GM18502 (cell line): ENCODE results near the gene KCTD10.
"Not testable (repeated sequence)": the region's sequence is repeated elsewhere in the genome, so short reads cannot be mapped to it uniquely, and the experiment has no call there.

ENCODE experiments used
- ATAC-seq: cut with Tn5 transposase; IDR thresholded peaks from one replicate; pipeline ENCODE4 v1.9.1; 2021; ENCODE audit warnings: mild to moderate bottlenecking; ENCODE audit not compliant: unreplicated experiment, poor library complexity

KCTD10 gene

GRCh38 chr12:109475993-109476806 is 900 bp downstream of the KCTD10 start:
- no peak for ATAC-seq

GRCh38 chr12:109475121-109475520 is 2.0 kb downstream of the KCTD10 start:
- ATAC-seq: no peak

- not testable (repeated sequence) for ATAC-seq
Observed at GRCh38 chr12:109473526-109474270, 3.4 kb downstream of the KCTD10 start.

DNA sequence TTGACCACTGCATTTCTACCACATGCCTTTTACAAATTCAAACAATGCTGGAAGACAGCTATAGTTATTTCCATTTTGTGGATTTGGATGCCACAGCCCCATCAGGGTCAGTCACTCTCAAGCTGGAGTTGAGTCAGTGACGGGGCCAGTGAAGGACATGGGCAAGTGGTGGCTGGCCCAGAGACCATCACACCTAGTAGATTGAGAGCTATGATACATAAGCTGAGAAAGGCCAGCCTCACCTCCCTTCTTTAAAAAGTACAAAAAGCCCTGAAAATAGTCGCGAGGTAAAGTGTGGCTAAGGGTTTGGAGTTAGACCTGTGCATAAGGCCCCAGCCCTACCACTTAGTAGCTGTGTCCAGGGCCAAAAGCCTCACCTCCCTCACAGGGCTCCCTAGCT is 4.1 kb downstream of the KCTD10 start:
- no peak for ATAC-seq

DNA sequence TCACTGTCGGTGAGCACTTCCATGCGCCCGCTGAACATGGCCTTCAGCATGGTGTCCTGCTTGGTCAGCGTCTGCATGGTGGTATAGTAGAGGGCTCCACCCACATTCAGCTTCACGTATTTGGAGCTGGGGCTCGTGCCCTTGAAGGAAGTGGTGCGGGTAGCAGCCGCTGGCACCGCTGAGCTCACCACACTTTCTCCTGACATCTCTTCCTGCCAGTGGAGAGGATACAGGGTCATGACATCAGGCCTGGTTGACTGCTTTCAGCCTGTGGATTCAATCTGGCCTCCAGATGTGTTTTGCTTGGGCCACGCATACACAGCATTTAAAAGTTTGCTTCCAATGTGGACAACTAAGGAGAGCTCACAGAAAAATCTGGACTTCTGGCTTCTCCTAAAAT is 7.6 kb downstream of the KCTD10 start:
- ATAC-seq: no peak

GRCh38 chr12:109467978-109468676 is 9.0 kb downstream of the KCTD10 start:
- no peak for ATAC-seq

DNA sequence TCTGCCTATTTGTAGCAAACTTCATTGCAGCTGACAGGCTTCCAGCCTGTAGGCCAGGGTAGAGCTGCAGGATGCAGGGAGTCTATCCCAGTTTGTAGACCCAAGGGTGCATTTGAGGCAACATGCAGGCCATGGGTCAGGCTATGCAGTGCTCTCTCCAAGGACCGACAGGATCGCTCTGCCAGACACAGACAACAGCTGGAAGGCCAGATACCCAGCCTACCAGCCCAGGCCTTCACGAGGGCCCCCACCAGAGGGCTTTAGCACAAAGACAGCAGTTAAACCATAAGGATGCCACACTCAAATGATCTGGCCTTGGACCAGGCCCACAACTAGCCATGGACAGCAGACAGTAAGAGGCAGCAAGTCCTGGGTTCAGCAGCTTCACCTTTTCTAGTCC is 10.3 kb downstream of the KCTD10 start:
- no peak for ATAC-seq

GRCh38 chr12:109466305-109466704 is 10.8 kb downstream of the KCTD10 start:
- no peak for ATAC-seq

DNA sequence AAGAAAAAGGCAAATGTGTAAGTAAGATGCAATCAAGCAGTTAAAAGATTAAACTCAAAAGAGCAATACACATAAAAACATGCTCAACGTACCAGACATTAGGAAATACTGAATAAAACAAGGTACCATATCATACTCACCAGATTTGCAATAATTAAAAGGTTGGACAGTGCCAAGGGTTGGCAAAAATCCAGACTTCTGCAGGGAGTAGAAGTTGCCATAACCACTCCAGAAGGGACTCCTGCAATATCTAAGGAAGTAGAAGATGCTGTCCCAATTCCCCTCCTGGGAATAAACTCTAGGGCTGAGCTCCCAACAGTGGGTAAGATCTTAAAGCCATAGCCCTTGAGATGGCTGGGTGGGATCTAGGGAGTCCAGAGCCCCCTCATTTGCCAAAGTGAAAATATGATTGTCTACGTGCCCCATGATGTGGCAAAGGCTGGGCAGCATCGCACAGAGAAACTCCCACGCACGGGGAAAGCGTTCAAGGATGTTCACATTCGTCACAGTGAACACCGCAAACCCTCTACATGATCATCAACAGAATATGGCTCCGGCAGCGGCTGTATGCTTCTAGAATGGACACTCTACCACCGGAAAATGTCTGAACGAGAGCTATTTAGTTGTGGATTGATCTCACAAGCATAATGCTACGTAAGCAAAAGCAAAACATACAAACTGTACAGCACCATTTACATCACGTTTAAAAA is 12.3 kb downstream of the KCTD10 start:
- no peak for ATAC-seq

DNA sequence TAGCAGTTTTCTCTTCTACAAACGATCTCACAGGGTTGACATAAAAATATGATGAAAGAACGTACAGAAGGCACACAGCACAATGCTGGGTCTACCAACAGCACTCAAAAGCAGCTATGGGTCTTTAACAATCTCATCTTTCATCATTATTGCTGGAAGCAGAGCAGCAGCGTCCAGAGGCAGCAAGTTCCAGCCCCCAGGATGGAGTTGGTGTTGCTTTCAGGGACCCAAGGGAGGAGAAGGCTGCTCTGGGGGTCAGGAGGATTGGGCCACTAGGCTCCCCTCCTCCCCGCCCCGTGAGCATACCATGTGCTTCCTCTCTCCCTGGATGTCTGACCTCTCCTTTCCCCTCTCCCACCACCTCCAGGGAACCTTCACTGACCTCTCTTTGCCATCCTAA is 13.3 kb downstream of the KCTD10 start:
- ATAC-seq: no peak

DNA sequence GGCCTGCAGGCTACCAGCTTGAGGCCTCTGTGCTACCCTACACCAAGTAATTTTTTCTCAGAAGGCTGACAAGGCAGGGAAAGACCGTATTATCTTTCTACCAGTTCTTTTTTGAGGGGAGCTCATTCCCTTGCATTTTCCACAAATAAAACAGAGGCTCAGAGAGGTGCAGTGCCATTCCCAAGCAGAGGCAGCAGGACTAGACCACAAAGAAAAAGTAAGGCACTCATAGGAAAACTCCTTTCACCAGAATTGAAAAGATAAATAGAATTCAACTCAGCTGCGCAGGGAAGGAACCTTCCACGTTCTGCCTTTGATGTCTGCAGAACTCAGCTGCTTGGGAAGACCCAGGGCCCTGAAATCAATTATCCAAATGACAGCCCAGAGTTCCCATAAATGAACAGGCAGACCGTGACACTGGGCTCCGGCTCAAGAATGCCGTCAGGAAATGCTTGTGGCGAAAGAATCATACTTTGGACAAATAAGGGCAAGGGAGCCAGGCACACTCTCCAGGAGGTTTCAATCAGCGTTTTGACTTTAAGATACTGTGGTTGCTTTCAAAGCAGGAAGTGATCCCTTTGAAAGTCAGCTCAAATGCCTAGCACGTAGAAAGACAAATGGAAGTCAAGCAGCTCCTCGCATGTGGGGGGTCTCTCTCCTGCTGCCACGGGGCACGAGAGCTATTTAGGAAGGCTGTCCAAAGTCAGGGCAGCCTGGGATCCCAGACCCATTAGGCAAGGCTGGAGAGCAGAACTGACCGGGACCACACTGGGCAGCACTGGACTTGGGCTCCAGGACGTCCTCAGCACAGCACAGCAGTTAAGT is 14.0 kb downstream of the KCTD10 start:
- ATAC-seq: no peak

DNA sequence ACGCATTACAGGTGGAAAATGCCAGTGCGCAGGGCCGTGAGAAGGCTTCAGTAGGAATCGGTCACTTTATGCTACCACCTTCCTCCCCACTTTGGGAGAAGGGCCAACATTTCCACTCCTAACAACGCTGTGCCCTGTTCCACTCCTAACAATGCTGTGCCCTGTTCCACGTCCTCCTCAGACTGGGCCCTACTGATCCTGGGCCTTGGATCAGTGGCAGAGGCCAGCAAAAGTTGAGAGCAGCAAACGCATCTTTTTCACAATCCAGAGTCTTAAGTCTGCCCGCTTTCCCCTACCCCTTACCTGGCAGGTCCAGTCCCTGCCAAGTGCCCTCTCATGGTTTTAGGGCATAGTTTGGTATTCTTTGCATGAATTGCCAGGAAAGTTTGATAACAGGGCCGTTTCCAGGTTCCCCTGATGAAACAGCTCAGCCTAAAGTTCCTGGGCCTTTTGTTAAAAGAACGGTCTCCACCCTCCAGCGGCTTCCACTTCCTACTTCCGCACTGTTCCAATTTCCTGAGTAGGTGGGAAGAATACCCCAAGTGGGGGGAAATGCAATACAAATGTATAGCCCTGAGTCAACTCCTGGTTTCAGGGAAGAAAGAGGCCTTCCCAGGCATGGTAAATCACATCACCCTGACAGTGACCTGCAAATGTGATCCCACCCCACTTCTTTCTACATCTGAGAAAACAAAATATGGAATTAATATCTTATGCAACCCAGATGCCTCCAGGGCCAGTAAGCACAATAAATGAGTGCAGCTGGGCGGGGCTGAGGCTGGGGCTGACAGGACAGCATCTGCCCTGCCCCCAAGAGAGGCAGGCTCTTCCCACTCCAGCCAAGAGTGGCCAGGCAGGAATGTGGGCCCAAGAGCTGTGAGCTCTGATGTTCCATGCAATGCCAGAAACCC is 15.0 kb downstream of the KCTD10 start:
- ATAC-seq: no peak

DNA sequence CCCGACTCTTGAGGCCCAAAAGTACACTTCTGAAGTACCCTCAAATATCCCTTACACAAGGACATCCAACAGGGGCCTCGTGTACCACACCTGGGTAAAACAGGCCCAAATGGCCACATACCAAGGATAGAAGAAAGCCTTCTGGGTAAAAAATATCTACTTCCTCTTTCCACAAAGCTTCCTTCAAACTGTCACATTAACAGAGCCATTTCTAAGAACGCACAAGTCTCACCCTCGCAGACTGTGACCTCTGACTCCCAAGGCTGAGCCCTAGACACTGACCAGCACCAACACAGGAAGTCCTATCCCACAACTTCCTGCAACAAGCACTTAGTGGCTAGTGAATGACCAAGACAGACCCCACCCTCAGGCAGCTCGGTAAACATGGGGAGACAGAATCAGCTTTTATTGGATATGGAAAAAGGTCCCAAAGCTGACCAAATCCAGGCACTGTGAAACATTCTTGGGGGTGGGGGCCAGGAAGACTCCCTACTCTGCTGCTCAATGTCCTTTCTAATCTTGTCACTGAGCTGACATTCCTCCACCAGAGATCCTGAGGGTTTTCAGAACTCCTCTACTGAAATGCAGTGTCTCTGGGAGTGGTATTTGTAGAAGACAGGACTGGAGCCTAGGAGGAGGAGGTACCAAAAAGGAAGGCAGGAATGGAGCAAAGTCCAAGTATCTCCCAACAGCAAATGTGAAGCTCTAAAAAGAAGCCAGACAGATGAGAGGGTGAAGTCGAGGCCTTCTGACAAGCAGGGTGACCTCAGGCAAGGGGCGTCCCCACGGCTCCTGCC is 15.9 kb downstream of the KCTD10 start:
- no peak for ATAC-seq

GRCh38 chr12:109460538-109460937 is 16.6 kb downstream of the KCTD10 start:
- no peak for ATAC-seq

DNA sequence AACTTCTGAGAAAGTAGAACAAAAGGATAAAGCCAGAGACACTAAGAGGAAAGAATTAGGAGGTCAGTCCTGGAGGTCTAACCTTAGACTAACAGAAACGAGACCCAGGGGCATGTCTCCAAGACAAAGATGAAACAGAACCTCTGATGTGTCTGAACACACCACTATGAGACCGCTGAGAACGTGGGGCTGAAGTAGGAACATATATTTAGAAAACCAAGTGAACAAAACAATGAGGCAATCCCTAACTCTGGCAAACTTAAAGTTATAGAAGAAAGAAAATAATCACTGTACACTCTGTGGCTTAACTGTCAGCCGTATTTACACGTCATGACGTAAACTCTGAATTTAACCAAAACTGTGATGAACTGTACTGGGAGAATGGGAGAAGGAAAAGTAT is 17.9 kb downstream of the KCTD10 start:
- no peak for ATAC-seq

DNA sequence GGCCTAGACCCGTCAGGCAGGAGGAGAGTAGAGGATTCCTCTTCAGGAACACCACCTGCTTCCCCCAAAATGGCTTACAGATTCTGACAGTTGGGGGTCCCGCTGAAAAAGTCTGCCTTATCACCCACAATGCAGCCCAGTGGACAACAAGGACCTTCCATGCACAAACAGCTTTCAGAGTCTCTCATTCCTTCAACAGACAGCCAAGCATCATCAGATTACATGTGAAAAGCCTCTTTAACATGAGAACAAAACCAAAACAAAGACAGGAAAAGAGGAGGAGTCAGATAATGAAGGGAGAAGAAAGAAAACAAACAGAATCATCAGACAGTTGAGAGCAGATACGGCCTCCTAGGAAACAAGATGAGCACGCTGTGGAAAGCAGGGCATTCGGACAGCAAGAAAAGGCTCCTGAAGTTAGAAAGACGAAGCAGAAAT is 18.3 kb downstream of the KCTD10 start:
- ATAC-seq: no peak

- ATAC-seq: no peak
Observed at GRCh38 chr12:109458086-109458485, 19.0 kb downstream of the KCTD10 start.

GRCh38 chr12:109455706-109456105 is 21.4 kb downstream of the KCTD10 start:
- no peak for ATAC-seq
